Heart right ventricle (tissue), 16 donors: ENCODE data around the gene KCNK3. TPM values are rescaled to one million over a fixed set of nuclear protein-coding genes. Genes with fewer than 3 reads are reported as not detected.

Source experiments
- ATAC-seq, 8 donors: fragments of 200-7000 bp; cut with Tn5 transposase; one replicate each; pipeline ENCODE4 v1.9.1; 2020; ENCODE audit warnings: mild to moderate bottlenecking in 8 of 8, moderate library complexity in 8 of 8, moderate number of reproducible peaks in 1 of 8
- DNase-seq, 2 donors: peaks; one replicate each; pipeline ENCODE4 v3.0.0-alpha.2; 2020
- H3K27ac ChIP-seq, 10 donors: fragments of 200-600 bp; sonication (generic) in 2 of 10; one replicate each; pipeline versions ENCODE4 v1.5.0 to v1.8.0; 2020 to 2022; ENCODE audit warnings: mild to moderate bottlenecking in 3 of 10
- H3K27me3 ChIP-seq, 7 donors: fragments of 200-600 bp; one replicate each; pipeline ENCODE4 v1.8.0; 2021 to 2022; ENCODE audit warnings: mild to moderate bottlenecking in 2 of 7
- H3K36me3 ChIP-seq, 9 donors: fragments of 200-600 bp; sonication (generic) in 1 of 9; one replicate each; pipeline versions ENCODE4 v1.5.0 to v1.8.0; 2020 to 2022; ENCODE audit warnings: mild to moderate bottlenecking in 2 of 9
- H3K4me1 ChIP-seq, 9 donors: fragments of 200-600 bp; sonication (generic) in 1 of 9; one replicate each; pipeline versions ENCODE4 v1.5.0 to v1.8.0; 2020 to 2022; ENCODE audit warnings: mild to moderate bottlenecking in 4 of 9
- H3K4me3 ChIP-seq, 10 donors: fragments of 200-600 bp; sonication (generic) in 2 of 10; one replicate each; pipeline versions ENCODE4 v1.5.0 to v1.8.0; 2020 to 2022; ENCODE audit warnings: mild to moderate bottlenecking in 7 of 10, moderate library complexity in 2 of 10
- H3K9me3 ChIP-seq, 11 donors: fragments of 200-600 bp in 10 of 11; sonication (generic) in 2 of 11; one replicate each; pipeline versions ENCODE4 v1.5.0 to v1.8.0; 2013 to 2022; ENCODE audit warnings: mild to moderate bottlenecking in 2 of 11, control low read depth in 1 of 11, moderate library complexity in 1 of 11
- WGBS, 2 donors: extraction: QIAGEN DNeasy Blood & Tissue Kit; methylation state at CpG; one replicate each; pipeline ENCODE4 v1.1.7; 2013; ENCODE audit warnings: inconsistent platforms in 1 of 2; 5-methylcytosine and 5-hydroxymethylcytosine counted together
- intact Hi-C, 10 donors: fragments of 100-400 bp; cut with DNase I; formaldehyde crosslinking; loops; one replicate each; pipeline versions ENCODE4 v1.11.1 to v1.14.2; 2022
- polyA plus RNA-seq, 2 donors: library from polyadenylated mRNA; stranded (reverse); fragments of 200-250 nt; gene quantifications; one replicate each; pipeline ENCODE4 v1.2.3, GENCODE V29; 2013
- total RNA-seq, 10 donors: library from RNA; stranded (reverse); fragmentation: NEBNext Ultra II Directional in 3 of 10; extraction: Animal tissue kit (Norgen Biotek cat#: 25700) in 3 of 10; gene quantifications; one replicate each; pipeline versions ENCODE4 v1.2.1 to v1.2.4, GENCODE V29; 2021 to 2023
- TF ChIP-seq, protein P1 (sequence below), 9 donors: fragments of 200-600 bp; sonication (generic) in 2 of 9; IDR thresholded peaks; one replicate each; pipeline versions ENCODE4 v1.5.0 to v1.8.0; 2021 to 2022; ENCODE audit warnings: antibody characterized with exemption in 9 of 9, mild to moderate bottlenecking in 5 of 9, moderate library complexity in 1 of 9
- donor health status: Arrhythmogenic right ventricular cardiomyopathy.
- donor health status: ischemic (EF 13 %, LVEDD 7.1; RV severe dilation, severe dysfunction).
- donor health status: healthy with polysubstance abuse.
- donor health status: DM: no; HTN: yes; CAD: no.
- donor health status: DM: no; HTN: no; CAD: no.
- donor health status: ischemic (EF 25% LVEDD 6.9; RV normal size, moderate dysfunction).
- donor health status: ischemic (EF 25% LVEDD 5.7; RV mildly dilated, moderate dysfunction).
- donor health status: healthy.
- donor health status: DM: yes; HTN: yes; CAD: no.
- donor health status: Ischemic cardiomyopathy.
- donor health status: ischemic (EF 35%, LVEDD 5.7; RV mildly dilated, moderate dysfunction).
- donor health status: nonischemic (EF 11% LVEDD 7.7; RV severe dilation, severe dysfunction).
- donor health status: DM: yes; HTN: yes; CAD: no.
- donor health status: PGD.
- donor health status: ischemic (EF 29% LVEDD 5.4; RV normal size, mild dysfunction).
- donor health status: nonischemic (EF 23%, LVEDD 6.1; RV moderate dilation, normal function).

The KCNK3 gene
- total and polyA plus RNA-seq, 12 donors: 0.19 to 6.8 (median 0.99) TPM

DNA sequence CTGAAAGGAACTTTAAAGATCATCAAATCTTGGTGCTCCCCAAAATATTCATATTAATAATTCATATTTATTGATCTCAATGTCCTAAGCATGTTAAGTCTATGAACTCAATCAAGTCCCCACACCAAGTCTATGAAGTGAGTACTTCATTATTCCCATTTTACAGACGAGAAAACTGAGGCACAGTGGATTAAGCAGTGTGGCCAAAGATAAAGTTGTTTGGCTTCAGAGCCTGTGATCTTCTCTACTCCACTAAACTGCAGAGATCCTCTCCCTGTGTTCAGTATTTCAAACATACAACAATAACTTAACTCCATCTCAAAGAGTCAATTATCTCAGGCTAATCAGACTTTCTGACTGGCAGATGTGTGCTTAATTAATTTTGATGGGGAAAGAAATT lies 29.8 kb downstream of the KCNK3 start:
- WGBS, 2 donors: 90 to 93% methylated on average over 1 of the region's 1 CpG
- H3K27ac ChIP-seq: no peak overlapping the region

DNA sequence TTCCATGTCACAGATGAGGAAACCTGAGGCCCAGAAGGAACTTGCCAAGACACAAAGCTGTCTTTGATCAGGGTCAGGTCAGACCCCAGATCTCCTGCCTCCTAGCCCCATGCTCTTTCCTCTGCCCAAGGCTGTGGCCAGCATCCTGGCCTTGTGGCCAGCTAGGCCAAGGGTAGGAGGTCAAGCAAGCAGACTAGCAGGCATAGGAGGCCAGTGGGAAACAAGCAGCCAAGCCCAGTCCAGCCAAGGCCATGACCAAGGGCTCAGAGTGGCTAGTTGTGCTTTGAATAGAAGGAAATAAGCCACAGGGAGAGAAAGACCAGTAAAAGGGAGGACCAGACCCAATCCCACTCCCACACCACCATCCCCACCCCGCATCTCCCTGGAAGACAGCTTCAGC lies 30.4 kb downstream of the KCNK3 start:
- no peaks in the 10 kb centered on the region for H3K36me3 ChIP-seq
- peaks cover 0 to 11% (median 6%) of the 10 kb centered on the region in 7 donors for H3K27me3 ChIP-seq
- no peak overlapping the region for H3K4me3 ChIP-seq
- intact Hi-C loops: no loop called here
- TF ChIP-seq, protein P1, sequence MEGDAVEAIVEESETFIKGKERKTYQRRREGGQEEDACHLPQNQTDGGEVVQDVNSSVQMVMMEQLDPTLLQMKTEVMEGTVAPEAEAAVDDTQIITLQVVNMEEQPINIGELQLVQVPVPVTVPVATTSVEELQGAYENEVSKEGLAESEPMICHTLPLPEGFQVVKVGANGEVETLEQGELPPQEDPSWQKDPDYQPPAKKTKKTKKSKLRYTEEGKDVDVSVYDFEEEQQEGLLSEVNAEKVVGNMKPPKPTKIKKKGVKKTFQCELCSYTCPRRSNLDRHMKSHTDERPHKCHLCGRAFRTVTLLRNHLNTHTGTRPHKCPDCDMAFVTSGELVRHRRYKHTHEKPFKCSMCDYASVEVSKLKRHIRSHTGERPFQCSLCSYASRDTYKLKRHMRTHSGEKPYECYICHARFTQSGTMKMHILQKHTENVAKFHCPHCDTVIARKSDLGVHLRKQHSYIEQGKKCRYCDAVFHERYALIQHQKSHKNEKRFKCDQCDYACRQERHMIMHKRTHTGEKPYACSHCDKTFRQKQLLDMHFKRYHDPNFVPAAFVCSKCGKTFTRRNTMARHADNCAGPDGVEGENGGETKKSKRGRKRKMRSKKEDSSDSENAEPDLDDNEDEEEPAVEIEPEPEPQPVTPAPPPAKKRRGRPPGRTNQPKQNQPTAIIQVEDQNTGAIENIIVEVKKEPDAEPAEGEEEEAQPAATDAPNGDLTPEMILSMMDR (IDR thresholded peaks at IDR 0.05): no peak
- H3K9me3 ChIP-seq: no peaks in the 10 kb centered on the region
- peaks cover 20 to 50% (median 38%) of the 10 kb centered on the region in 9 donors for H3K4me1 ChIP-seq
- ATAC-seq (no peak), DNase-seq (no peak)
- H3K27ac ChIP-seq: peak overlapping the region in 6 of 10 donors; percentile 17 to 85 (median 71)
- WGBS, 2 donors: 90 to 94% methylated on average over 1 of the region's 1 CpG

More for the DNA sequence above, 29.8 kb downstream of the KCNK3 start:
- intact Hi-C loops: no loop called here
- no peak for ATAC-seq
- H3K4me3 ChIP-seq: no peak overlapping the region
- DNase-seq: no peak
- peaks cover 0 to 6% (median 0%) of the 10 kb centered on the region in 7 donors for H3K27me3 ChIP-seq
- H3K9me3 ChIP-seq: no peaks in the 10 kb centered on the region
- H3K36me3 ChIP-seq: no peaks in the 10 kb centered on the region
- TF ChIP-seq, protein P1 (IDR thresholded peaks at IDR 0.05): no peak
- H3K4me1 ChIP-seq: peaks cover 20 to 50% (median 41%) of the 10 kb centered on the region in 9 donors

DNA sequence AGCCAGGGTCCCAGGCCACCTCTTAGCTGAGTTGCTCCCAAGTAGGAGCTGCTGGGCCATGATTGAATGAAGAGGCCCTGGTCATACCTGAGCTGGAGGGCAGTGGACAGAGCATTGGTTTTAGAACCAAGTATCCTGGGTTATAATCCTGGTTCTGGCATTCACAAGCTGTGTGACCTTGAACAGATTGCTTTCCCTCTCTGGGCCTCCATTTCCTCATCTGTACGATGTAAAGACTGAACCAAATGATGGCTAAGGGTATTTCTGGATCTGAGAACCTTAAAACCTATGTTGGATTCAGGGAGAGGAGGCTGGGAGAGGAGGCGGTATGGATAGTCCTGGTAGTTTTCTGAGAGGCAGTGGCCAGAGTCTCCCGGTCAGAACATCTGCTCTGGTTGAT lies 31.0 kb downstream of the KCNK3 start:
- Histone ChIP-seq H3K27me3 (peaks cover 0 to 16% (median 8%) of the 10 kb centered on the region in 7 donors), H3K27ac (peak overlapping the region in 9 of 10 donors; percentile 30 to 85 (median 67)), H3K36me3 (no peaks in the 10 kb centered on the region), H3K4me1 (peaks cover 20 to 50% (median 38%) of the 10 kb centered on the region in 9 donors), H3K4me3 (no peak overlapping the region), H3K9me3 (no peaks in the 10 kb centered on the region)
- TF ChIP-seq, protein P1 (IDR thresholded peaks at IDR 0.05): no peak
- DNase-seq (no peak), ATAC-seq (no peak)
- intact Hi-C loops: no loop called here
- WGBS, 2 donors: 90 to 91% methylated on average over 3 of the region's 3 CpGs

DNA sequence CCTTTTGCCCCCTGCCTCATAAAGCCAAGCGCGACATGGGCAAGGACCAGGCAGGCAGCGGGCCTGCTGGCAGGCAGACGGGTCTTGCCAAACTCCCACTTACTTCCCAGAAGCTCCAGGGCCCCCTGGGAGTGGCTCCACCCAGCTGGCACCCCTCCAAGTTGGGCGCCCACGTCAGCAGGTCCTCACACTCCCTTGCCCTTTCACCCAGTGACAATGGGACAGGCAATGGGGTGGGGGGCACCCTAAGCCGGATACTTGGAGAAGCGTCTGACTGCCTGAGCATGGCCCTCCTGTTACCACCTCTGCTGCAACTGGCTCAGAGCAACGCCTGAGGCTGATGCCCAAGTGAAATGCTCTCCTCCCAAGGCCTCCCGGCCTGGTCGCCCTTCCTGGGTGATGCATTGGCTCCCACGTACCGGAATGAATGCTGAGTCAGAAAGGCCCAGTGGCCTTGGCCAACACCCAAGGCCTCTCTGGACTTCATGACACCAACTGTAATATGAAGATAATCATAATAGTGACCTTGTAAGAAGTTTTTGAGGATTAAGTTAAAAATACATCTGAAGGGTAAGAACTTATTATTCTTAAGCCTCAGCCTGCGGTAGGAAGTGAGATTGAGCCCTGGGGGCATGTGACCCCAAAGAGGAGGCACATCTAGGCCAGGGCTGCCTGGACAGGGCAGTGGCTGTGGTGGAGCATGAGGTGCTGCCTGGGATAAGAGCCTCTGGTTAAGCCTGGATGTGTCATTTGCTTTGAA lies 31.6 kb downstream of the KCNK3 start:
- TF ChIP-seq, protein P1 (IDR thresholded peaks at IDR 0.05): no peak
- intact Hi-C loops: no loop called here
- ATAC-seq (peak in 6 of 8 donors; percentile 28 to 66 (median 40)), DNase-seq (peak; percentile 64 to 77)
- H3K9me3 ChIP-seq: no peaks in the 10 kb centered on the region
- peaks cover 20 to 50% (median 38%) of the 10 kb centered on the region in 9 donors for H3K4me1 ChIP-seq
- WGBS, 2 donors: 32 to 41% methylated on average over 14 of the region's 14 CpGs
- H3K27ac ChIP-seq: peak overlapping the region in 9 of 10 donors; percentile 30 to 85 (median 67)
- peaks cover 0 to 18% (median 9%) of the 10 kb centered on the region in 7 donors for H3K27me3 ChIP-seq
- no peak overlapping the region for H3K4me3 ChIP-seq
- H3K36me3 ChIP-seq: no peaks in the 10 kb centered on the region
